ENCODE measurements around the gene MAP2K1.

The MAP2K1 gene

DNA sequence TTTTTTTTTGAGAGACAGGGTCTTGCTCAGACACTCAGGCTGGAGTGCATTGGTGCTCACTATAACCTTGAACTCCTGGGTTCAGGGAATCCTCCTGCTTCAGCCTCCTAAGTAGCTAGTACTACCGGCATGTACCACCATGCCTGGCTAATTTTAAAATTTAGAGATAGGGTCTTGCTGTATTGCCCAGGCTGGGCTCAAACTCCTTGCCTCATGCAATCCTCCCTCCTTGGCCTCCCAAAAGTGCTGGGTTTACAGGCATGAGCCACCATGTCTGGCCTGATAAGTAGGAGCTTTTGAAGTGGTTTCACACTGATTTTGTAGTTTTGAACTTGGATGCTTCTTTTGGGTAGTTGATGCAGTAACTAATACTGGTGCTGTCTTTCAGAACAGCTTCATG, 7.8 kb downstream of the MAP2K1 start:
- no peak for DNase-seq

DNA sequence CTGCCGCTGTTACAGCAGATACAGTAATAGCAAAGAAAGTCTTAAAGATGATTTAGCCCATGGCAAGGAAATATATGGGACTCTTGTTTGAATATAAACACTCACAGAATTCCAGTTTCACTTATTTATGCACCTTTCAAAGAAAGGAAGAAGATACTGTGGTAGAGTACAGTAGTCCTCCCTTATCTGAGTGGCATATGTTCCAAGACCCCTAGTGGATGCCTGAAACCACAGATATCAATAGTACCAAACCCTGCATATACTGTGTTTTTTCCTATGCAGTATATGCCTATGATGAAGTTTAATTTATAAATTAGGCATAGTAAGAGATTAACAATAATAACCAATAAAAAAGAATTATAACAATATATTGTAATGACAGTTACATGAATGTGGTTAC, 8.2 kb downstream of the MAP2K1 start:
- DNase-seq = no peak

DNA sequence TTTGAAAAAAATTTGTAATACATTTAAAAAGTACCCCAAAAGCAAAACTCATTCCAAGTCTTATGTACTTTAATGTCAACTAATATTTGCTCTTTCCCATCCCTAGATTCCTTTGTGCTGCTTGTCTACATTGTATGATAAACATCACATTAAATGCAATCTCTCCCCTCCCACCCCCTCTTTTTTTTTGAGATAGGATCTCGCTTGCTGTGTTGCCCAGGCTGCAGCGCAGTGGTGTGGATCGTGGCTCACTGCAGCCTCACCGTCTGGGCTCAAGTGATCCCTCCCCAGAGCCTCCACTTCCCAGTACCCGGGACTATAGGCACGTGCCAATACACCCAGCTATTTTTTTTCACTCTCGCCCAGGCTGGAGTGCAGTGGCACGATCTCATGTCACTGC, 12.6 kb downstream of the MAP2K1 start:
- DNase-seq = no peak

DNA sequence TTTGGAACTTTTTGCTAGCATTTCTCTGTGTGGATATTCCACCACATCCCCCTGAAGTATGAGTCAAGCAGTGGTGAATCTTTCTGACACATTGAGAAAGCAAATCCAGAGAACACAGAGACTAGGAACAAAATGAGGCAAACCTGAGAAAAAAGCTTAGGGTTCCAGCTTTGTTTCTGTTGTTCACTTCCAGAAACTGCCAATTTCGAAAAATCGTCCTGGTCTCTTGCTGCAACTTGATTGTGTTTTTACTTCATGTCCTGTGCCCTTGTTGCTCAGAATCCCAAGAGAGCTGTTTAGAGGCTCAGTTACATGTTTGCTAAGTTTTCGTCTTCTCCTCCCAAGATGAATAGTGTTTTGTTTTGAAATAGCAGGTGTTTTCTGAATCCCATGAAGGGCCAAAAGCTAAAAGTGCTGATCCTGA, 13.7 kb downstream of the MAP2K1 start:
- no peak for DNase-seq

DNA sequence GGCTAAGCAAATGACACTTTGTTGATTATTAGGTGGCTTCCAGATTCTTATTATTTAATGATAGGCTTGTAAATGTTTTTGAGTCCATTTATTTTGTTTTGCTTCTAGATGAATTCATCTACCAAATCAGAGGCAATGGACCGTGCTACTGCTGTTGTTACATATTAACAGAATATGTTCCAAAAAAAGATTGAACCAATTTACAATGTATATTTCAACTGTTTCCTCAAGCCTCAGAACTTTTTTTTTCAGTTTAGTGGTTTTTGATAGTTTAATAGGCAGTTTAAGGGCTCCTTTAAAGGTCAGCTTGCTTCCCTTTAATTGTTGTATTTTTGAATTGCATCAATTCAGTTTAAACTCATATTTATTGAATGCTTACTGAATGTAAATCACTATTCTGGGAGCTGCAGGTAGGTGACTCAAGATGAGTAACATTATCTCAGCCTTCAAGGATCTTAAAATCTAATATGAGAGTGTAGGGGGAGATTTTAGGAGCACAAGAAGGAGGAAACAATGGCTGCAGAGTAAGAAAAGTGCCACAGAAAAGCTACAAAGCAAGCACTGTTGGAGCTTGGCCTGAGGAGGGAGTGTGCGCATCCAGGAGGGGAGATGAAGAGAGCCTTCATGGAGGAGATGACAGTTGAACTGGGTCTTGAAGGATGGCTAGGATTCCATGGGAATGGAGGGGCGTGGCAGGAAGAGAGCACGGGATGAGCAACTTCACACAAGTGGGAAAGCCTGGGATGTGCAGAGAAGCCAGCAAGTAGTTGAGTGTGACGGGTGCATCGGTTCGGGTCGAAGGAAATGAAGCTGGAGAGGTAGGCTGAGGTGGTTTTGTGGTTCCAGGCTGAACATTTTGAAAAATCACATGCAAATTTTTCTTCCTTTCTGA, 14.7 kb downstream of the MAP2K1 start:
- peak; percentile 21 for DNase-seq

DNA sequence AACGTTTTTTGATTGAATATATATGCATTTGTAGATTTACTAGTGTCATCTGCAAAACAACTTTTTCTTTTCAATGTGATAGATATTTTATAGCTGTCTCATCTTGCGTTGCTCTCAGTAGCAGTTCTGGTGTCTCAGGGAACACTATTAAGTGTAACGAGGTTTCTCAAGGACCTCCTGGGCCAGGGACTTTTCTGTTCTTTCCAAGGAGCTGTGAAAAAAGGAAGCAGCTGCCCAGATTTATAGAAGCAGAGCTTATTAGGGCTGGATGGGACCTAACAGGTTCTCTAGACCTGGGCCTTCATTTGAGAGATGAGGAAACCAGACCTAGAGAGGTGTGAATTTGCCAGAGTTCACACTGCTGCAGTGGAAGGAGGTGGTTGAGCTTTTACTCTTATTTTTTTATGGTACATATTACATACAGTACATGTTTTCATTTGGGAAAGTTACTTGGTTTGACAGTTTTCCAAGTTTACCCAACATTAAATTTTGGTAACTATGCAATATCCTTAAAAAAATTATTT, 16.1 kb downstream of the MAP2K1 start:
- DNase-seq = no peak

DNA sequence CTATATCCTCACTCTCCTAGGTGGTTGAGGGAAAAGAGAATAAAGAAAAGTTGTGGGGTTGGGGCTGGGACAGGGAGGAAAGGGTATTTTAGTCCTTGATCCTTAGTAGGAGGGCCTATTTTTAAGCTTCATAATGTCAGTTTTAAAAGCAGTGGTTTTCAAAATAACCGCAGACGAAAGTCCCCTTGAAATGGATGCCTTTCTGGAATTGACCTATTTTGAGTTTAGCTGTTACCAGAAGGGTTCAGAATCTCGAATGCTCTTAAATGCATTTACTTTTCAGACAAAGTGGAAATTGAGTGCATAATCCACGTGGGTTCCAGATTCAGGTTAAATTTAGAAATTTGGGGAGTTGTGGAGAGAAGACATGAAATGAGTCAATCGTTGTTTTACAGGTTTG, 16.6 kb downstream of the MAP2K1 start:
- DNase-seq = no peak

DNA sequence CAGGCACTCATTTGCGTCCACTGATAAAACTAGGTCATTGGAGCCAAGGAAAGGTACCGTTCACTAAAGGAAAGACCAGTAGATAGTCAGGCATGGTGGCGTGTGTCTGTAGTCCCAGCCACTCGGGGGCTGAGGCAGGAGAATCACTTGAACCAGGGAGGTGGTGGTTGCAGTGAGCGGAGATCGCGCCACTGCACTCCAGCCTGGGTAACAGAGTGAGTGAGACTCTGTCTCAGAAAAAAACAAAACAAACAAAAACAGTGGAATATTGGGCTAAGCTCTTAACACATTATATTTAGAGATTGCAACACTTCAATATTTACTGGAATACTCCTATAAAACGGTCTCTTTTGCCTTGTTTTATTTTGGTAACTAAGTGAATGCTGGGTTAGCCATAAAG, 17.4 kb downstream of the MAP2K1 start:
- DNase-seq = no peak

DNA sequence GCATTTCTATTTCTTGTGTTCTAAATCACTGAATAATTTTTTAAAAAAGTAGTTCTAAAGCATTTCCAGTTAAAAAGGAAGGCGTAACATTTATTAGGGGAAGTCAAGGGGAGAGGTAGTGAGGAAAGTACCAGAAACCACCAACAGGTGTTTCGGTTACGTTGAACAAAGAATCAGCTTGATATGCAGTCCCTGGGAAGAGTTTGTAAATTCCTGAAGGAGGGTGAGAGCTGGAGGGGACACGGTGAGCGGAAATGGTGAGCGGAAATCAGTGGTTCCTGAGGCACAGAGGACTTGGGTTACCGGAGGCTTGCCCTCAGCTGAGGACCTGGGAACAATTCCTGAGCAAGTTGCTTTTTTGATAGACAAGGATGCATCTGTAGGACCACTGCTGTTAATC, 17.8 kb downstream of the MAP2K1 start:
- DNase-seq = no peak

DNA sequence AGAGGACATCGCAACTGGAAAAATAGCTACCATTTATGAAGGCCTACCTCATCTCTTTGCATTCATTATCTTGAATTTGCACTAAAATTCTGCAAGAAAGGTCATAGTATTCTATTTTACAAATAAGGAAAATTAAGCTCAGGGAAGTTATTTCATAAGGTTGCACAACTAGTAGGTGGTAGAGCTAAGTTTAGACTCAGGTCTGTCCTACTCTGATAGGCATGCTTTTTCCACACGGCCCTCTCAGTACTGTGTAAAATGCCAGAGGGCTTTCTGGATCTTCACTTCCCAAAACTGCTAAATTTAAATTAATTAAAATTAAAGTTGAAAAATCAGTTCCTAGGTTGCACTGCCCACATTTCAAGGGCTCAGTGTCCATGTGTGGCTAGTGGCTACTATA, 18.3 kb downstream of the MAP2K1 start:
- DNase-seq = no peak

DNA sequence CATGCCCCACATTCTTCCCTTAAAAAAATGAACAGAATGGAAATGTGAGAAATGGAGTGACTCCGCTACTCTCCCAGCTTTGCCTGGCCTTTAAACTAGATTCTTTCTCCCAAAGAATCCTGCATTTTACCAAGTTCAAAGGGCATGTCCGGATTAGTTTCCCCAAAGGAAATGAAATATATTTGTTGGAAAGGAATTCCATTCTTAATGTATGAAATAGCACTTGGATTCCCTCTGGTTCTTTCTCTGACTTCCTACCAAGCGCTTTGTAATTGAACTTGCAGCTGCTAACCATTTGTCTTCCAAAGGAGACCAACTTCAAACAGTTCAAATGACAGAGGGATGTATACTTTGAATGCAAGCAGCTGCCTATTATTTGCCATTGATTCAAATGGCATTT, 18.9 kb downstream of the MAP2K1 start:
- DNase-seq = no peak

DNA sequence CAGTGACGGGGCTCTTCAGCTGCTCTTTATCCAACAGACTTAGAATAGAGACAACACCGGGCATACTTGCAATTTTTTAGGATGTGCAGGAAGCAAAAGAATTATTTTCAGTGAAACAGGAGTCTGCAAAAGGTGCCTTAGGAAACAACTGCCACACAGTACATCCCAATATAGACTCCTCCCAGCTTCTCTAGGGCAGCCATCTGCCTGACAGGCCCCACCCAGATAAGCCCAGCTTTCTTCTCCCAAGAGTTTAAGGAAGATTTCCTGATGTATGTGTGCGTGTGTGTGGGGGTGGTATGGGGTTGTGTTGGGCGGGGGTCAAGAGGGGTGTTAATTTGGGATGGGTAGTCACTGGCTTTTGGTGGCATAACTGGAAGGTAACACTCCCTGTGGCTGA, 21.5 kb downstream of the MAP2K1 start:
- no peak for DNase-seq

DNA sequence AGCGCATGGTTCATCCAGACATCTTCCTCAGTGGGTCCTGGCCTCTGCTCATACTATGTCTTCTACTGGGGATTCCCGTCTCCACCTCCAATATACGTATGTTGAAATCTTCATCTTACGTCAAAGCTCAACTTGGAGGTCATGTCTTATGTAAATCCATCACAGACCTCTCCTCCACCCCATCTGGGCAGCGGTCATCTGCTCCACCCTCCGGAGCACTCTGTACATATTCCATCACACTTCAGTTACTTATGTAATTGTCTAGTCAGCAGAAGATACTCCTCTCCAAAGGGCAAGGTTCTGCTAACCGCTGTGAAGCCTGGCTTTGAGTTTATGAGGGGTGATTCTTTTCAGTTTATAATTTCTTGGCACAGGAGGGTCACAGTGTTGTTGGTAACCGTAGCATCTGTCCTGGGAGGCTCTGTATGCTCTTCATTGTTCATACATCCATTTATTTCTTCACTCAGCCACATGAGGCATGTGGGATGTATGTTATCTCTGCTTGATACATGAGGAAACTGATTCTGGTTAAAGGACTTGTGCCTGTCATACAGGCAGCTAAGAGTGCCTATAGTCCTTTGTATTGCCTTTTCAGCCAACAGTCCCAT, 22.1 kb downstream of the MAP2K1 start:
- no peak for DNase-seq

DNA sequence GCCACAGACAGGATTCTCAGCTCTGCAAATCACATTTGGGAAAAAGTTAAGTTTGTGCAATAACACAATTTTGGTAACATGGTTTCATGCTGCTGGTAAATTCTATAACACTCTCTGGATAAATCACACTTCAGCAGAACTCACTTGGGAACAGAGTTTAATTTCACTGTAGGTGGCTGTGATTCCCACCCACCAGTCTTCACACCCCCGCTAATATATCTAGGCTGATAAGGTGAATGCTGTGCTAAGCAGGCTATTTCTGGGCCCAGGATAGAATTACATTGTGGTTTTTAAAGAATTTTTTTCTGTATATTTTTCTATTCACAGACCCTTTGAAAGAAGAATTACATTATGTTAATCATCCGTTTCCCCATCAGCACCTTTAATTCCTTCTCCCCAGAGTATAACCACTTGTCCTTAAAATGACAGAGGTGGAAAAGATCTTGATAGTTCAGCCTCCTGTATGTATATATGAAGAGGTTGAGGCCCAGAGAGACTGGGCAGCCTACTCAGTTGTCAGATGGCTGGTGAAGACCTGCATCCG, 22.9 kb downstream of the MAP2K1 start:
- no peak for DNase-seq

DNA sequence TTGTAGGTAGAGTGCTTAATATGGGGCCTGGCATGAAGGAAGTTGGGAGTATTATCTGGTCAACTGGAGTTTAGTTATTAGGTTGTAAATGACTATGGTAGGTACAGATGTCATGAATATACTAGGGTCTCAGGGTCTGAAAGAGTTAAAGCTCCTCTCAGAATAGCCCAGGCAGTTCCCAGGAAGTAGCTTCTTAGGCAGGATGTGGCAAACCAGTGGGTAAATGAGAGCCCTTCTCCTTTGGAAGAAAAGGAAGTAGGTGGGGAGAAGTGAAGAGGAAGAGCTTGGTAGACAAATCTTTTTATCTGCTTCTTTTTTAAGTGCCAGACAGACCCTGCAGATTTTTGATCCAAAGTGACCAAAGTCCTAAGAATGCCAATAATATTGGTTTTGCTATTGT, 24.5 kb downstream of the MAP2K1 start:
- DNase-seq = peak; percentile 19

DNA sequence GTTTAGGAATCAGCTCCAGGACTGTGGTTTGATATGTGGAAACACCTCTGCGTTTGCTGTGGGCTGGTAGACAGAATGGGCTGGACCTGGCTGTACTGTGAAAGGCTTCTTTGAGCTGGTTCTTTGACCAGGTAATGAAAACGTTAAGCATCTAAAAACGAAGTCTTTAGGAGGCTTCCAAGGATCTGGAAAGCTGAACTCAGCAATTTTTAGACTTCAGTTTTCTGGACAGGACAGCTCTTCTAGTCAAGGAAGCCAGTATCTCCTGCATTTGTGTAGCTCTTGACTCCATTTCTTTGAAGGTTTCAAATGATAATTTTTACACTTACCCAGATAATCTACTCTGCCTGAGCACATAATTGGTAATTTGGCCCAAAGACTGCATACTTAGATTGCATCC, 25.5 kb downstream of the MAP2K1 start:
- DNase-seq = no peak

DNA sequence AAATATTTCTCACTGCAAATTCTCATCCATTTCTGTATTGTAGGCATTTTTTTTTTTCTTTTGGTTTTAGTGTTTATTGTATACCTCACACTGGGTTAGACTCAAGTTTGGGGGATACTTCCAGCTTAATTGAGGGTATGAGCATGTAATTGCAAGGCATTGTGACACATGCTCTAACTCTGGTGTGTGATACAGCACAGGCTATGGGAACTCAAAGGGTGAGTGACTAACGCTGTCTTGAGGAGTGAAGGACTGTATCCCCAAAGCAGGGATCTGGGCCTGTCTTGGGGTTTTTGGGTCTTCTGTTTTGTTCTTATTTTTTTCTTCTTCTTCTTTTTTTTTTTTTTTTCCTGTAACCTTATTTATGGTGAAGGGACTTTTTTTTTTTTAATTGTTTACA, 26.9 kb downstream of the MAP2K1 start:
- no peak for DNase-seq

DNA sequence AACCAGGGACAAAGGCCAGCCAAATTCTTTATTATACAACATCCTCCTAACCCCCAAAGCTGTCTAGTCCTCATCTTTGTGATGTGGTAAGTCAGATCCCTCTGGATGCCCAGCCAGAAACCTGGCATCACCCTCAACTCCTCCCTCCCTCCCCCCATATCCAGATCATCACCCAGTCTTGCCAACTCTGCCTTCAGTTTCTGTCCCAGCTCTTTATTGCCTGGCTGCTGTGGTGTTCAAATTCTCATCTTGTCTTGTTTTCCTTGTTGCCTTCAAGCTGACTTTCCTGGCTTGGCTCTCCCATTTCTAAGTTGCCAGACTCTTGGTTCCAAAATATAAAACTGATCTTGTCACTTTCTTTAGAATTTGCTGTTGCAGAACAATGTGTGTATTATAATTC, 28.6 kb downstream of the MAP2K1 start:
- DNase-seq = no peak

DNA sequence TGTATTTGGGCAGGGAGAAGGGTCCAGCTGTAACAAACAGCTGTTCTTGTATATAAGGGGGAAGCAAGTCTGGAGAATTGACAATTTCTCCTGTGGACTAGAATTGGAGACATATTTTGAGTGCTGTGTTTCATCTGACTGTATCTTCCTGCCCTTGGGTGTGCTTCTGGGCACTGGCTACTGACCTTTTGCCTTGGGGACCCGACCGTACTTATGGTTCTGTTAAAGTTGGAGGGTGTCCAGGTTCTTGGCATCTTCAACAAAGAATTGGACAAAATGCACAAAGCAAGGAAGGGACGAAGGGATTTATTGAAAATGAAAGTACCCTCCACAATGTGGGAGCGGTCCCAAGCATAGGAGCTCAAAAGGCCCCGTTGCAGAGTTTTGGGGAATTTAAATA, 31.0 kb downstream of the MAP2K1 start:
- DNase-seq = no peak

DNA sequence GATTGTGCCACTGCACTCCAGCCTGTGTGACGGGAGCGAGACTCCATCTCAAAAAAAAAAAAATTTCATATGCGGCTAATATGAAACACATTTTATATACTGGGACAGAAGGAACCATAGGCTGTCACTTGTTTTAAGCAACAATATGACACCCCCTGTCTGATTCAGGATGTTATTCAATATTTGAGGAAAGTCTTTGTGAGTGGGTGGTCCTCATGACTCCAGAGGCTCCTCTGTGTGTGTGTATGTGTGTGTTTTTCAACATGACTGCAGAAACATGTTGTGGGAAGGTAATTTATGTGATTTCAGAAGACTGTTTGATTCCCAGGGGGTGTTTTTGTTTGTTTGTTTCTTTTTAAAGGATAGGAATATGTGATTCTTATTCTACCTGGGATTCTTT, 32.8 kb downstream of the MAP2K1 start:
- DNase-seq = no peak

DNA sequence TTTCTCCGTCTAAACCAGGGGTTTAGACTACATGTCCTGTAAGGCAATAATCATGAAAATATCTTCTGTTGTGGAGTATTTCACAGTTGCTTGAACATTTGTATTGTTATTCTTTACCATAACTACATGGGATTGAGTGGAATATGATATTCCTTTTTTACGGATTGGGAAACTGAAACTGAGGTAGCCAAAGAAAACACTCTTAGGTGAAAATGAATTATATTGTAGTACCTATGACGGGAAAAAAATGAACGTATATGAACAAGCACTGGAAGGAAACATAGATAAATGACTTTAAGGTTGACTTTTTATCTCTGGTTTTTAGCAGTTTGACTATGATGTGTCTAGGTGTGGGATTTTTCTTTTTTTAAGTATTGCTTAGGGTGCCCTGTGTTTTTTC, 35.6 kb downstream of the MAP2K1 start:
- no peak for DNase-seq

DNA sequence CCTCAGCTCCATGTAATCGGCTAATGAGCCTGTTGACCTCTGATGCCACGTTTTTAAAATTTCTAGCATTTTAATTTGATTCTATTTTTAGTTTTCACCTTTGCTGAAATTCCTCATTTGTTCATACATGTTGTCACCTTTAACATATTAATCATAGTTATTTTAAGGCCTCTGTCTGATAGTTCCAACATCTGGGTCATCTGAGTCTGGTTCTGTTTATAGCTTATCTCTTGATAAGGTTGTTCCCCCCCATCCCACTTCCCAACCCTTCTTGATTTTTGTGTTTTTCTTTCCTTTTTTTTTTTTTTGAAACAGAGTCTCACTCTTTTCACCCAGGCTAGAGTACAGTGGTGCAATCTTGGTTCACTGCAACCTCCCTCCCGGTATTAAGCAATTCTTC, 36.4 kb downstream of the MAP2K1 start:
- DNase-seq = no peak

DNA sequence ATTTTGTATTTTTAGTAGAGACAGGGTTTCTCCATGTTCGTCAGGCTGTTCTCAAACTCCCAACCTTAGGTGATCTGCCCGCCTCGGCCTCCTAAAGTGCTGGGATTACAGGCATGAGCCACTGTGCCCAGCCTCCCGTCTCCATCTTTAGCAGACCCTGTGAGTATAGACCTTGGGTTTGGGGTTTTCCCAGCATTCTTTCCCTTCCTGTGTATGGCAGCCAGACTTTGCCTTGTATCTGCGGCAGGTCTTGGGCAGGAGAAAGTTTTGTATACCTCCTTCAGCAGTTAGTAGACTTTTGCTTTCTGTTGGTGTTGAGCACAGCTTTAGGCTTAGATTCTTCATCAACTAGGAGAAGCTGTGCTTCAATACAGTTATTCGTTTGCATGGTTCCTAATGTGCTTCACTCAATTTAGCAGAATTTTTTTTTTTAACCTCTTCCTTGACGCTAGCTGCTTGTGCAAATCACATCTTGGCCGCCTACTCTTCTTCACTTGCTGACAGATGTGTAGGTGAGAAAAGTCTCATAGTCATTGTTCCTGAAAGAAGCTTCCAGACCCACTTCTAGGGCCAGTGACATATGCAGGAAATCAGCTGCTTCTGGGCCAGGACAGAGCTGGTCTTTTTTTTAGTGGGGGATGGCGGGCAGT, 38.4 kb downstream of the MAP2K1 start:
- DNase-seq = no peak

DNA sequence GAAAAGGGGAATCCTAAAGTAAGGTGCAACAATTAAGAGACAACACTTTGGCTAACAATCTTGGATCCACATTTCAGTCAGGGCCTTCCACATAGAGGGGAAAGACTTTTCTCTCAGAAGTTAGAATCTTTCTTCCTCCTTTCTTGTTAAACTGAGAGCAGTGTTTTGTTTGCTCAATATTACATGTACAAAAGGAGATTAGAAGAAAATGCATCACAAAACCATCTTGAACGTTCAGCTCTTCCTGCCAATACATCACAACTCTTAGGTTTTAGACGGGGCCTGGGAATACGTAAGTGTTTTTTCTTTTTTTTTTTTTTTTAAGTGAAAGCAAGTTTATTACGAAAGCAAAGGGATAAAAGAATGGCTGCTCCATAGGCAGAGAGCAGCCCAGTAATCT, 39.1 kb downstream of the MAP2K1 start:
- DNase-seq = no peak
